Activated CD4-positive, alpha-beta T cell treated with anti-CD3 and anti-CD28 coated beads for 36 hours (primary cell): ENCODE data around the gene CTRB1. TPM values are rescaled to one million over a fixed set of nuclear protein-coding genes. Genes with fewer than 3 reads are reported as not detected.

Experiments
- ATAC-seq: fragments of 200-7000 bp; cut with Tn5 transposase; one replicate; pipeline ENCODE4 v1.10.0; 2021; ENCODE audit warnings: mild to moderate bottlenecking, moderate library complexity
- CTCF ChIA-PET: fragments of 350-600 bp; sonication (Branson Sonifier 250); formaldehyde crosslinking; loops from one replicate; lab custom pipeline; 2021; ENCODE audit warnings: antibody characterized with exemption; lab: Charles Lee
- POLR2A ChIA-PET: fragments of 350-600 bp; sonication (Branson Sonifier 250); formaldehyde crosslinking; loops from one replicate; lab custom pipeline; 2021; ENCODE audit warnings: antibody characterized with exemption, inconsistent platforms; lab: Charles Lee
- DNase-seq: peaks from one replicate; pipeline ENCODE4 v3.0.0-alpha.2; 2020
- H3K27ac Mint-ChIP-seq: one replicate; pipeline ENCODE4 v1.8.0; 2021; ENCODE audit warnings: mixed read lengths
- H3K27me3 Mint-ChIP-seq: one replicate; pipeline ENCODE4 v1.8.0; 2021; ENCODE audit warnings: mixed read lengths
- H3K36me3 Mint-ChIP-seq: one replicate; pipeline ENCODE4 v1.8.0; 2021; ENCODE audit warnings: low read depth, mixed read lengths
- H3K4me1 Mint-ChIP-seq: one replicate; pipeline ENCODE4 v1.8.0; 2021; ENCODE audit warnings: mixed read lengths
- H3K4me3 Mint-ChIP-seq: one replicate; pipeline ENCODE4 v1.8.0; 2021; ENCODE audit warnings: mild to moderate bottlenecking, moderate library complexity, mixed read lengths
- H3K9me3 Mint-ChIP-seq: one replicate; pipeline ENCODE4 v1.8.0; 2021; ENCODE audit warnings: low read depth, mixed read lengths
- intact Hi-C, 2 experiments: fragments of 100-400 bp; cut with DNase I in 1 of 2; cut with micrococcal nuclease in 1 of 2; formaldehyde crosslinking; loops; one replicate each; pipeline versions ENCODE4 v1.14.2 to v1.15.1; 2022 to 2024; cut with DNase I, micrococcal nuclease
- total RNA-seq, 2 experiments: library from RNA; stranded (reverse); gene quantifications; one replicate each; pipeline ENCODE4 v1.2.3, GENCODE V29; 2021

The CTRB1 gene
- total RNA-seq, 2 experiments from 2014 or later: not detected

GRCh38 chr16:75251280-75252048 is 32.7 kb downstream of the CTRB1 start, which contains the start of gene BCAR1:
BCAR1 (minus strand) TSS chr16:75251624; CDS start chr16:75251482, 142 bp downstream.
- DNase-seq (peak; percentile 44), ATAC-seq (peak; percentile 54)
- Mint-ChIP-seq H3K4me1 (peaks cover 6% of the 10 kb centered on the region), H3K27ac (no peak within 1 kb of the TSS), H3K9me3 (no peaks in the 10 kb centered on the region), H3K36me3 (no peaks in the 10 kb centered on the region), H3K27me3 (peaks cover 25% of the 10 kb centered on the region), H3K4me3 (peak within 1 kb of the TSS; percentile 29)
- CTCF ChIA-PET: interaction anchor here (1.2 kb wide), 1 partner anchor 18 kb away, joined by 10 read pairs; no protein-coding TSS in a partner anchor
- POLR2A ChIA-PET: no interaction called here
- intact Hi-C loops: loop anchor here in 1 of 2 experiments (5.0 kb wide), 1 partner anchor 136 kb away; no protein-coding TSS in a partner anchor

GRCh38 chr16:75252049-75252864 is 33.5 kb downstream of the CTRB1 start:
- ChIA-PET POLR2A (no interaction called here), CTCF (interaction anchor here (0.7 to 1.0 kb wide), 2 partner anchors 52 to 133 kb away, joined by 3 read pairs; no protein-coding TSS in a partner anchor)
- no peak overlapping the region for H3K27ac Mint-ChIP-seq
- intact Hi-C loops: loop anchor here in 1 of 2 experiments (5.0 kb wide), 1 partner anchor 135 kb away; no protein-coding TSS in a partner anchor
- H3K4me1 Mint-ChIP-seq: peaks cover 6% of the 10 kb centered on the region
- H3K36me3 Mint-ChIP-seq: no peaks in the 10 kb centered on the region
- H3K27me3 Mint-ChIP-seq: peaks cover 25% of the 10 kb centered on the region
- H3K4me3 Mint-ChIP-seq: peak overlapping the region; percentile 29
- DNase-seq: no peak
- H3K9me3 Mint-ChIP-seq: no peaks in the 10 kb centered on the region
- no peak for ATAC-seq

GRCh38 chr16:75252946-75253911 is 34.4 kb downstream of the CTRB1 start:
- ChIA-PET POLR2A (no interaction called here), CTCF (interaction anchor here (0.6 to 1.0 kb wide), 3 partner anchors 51 to 369 kb away, joined by 3 read pairs; no protein-coding TSS in a partner anchor)
- no peak for DNase-seq
- H3K4me1 Mint-ChIP-seq: peaks cover 6% of the 10 kb centered on the region
- H3K36me3 Mint-ChIP-seq: no peaks in the 10 kb centered on the region
- no peaks in the 10 kb centered on the region for H3K9me3 Mint-ChIP-seq
- peaks cover 27% of the 10 kb centered on the region for H3K27me3 Mint-ChIP-seq
- H3K4me3 Mint-ChIP-seq: no peak overlapping the region
- no peak for ATAC-seq
- no peak overlapping the region for H3K27ac Mint-ChIP-seq
- intact Hi-C loops: loop anchor here in 1 of 2 experiments (5.0 kb wide), 1 partner anchor 134 kb away; no protein-coding TSS in a partner anchor

- intact Hi-C loops: loop anchor here in 1 of 2 experiments (5.0 kb wide), 1 partner anchor 133 kb away; no protein-coding TSS in a partner anchor
- H3K4me1 Mint-ChIP-seq: peaks cover 6% of the 10 kb centered on the region
- H3K4me3 Mint-ChIP-seq: no peak overlapping the region
- DNase-seq (no peak), ATAC-seq (no peak)
- H3K9me3 Mint-ChIP-seq: no peaks in the 10 kb centered on the region
- H3K27me3 Mint-ChIP-seq: peaks cover 27% of the 10 kb centered on the region
- POLR2A ChIA-PET: interaction anchor here (0.5 kb wide), 1 partner anchor 311 kb away, joined by 3 read pairs; no protein-coding TSS in a partner anchor
- no peaks in the 10 kb centered on the region for H3K36me3 Mint-ChIP-seq
- CTCF ChIA-PET: interaction anchor here (0.6 to 1.3 kb wide), 3 partner anchors 55 to 368 kb away, joined by 3 to 5 read pairs (median 4); no protein-coding TSS in a partner anchor
- H3K27ac Mint-ChIP-seq: no peak overlapping the region
These were observed 35.6 kb downstream of the CTRB1 start for GRCh38 chr16:75254359-75254837.

- intact Hi-C loops: no loop called here
These were observed 37.3 kb downstream of the CTRB1 start for GRCh38 chr16:75256059-75256571.

GRCh38 chr16:75256696-75257343 is 38.0 kb downstream of the CTRB1 start:
- no peaks in the 10 kb centered on the region for H3K9me3 Mint-ChIP-seq
- DNase-seq: no peak
- no peak overlapping the region for H3K4me3 Mint-ChIP-seq
- peaks cover 19% of the 10 kb centered on the region for H3K27me3 Mint-ChIP-seq
- no peaks in the 10 kb centered on the region for H3K36me3 Mint-ChIP-seq
- POLR2A ChIA-PET: no interaction called here
- intact Hi-C loops: no loop called here
- no peak overlapping the region for H3K27ac Mint-ChIP-seq
- peaks cover under 1% of the 10 kb centered on the region for H3K4me1 Mint-ChIP-seq
- no peak for ATAC-seq
- CTCF ChIA-PET: interaction anchor here (1.0 kb wide), 1 partner anchor 57 kb away, joined by 5 read pairs; no protein-coding TSS in a partner anchor

More at GRCh38 chr16:75256059-75256571, 37.3 kb downstream of the CTRB1 start:
- H3K4me3 Mint-ChIP-seq: no peak overlapping the region
- no peaks in the 10 kb centered on the region for H3K36me3 Mint-ChIP-seq
- no peaks in the 10 kb centered on the region for H3K9me3 Mint-ChIP-seq
- no peak overlapping the region for H3K27ac Mint-ChIP-seq
- CTCF ChIA-PET: no interaction called here
- POLR2A ChIA-PET: no interaction called here
- H3K27me3 Mint-ChIP-seq: peaks cover 20% of the 10 kb centered on the region
- DNase-seq (no peak), ATAC-seq (no peak)
- peaks cover 2% of the 10 kb centered on the region for H3K4me1 Mint-ChIP-seq

- no peaks in the 10 kb centered on the region for H3K4me1 Mint-ChIP-seq
- peaks cover 11% of the 10 kb centered on the region for H3K27me3 Mint-ChIP-seq
- no peaks in the 10 kb centered on the region for H3K36me3 Mint-ChIP-seq
- intact Hi-C loops: no loop called here
- POLR2A ChIA-PET: no interaction called here
- DNase-seq: peak; percentile 5
- no peak for ATAC-seq
- H3K4me3 Mint-ChIP-seq: no peak overlapping the region
- H3K27ac Mint-ChIP-seq: no peak overlapping the region
- no peaks in the 10 kb centered on the region for H3K9me3 Mint-ChIP-seq
- CTCF ChIA-PET: interaction anchor here (1.0 kb wide), 1 partner anchor 59 kb away, joined by 5 read pairs; no protein-coding TSS in a partner anchor
These were observed 39.4 kb downstream of the CTRB1 start for GRCh38 chr16:75257886-75258806.

- intact Hi-C loops: no loop called here
- H3K27ac Mint-ChIP-seq: no peak overlapping the region
- CTCF ChIA-PET: interaction anchor here (2.0 kb wide), 1 partner anchor 59 kb away, joined by 5 read pairs; no protein-coding TSS in a partner anchor
These were observed 40.0 kb downstream of the CTRB1 start for GRCh38 chr16:75258807-75259141.

More at GRCh38 chr16:75258807-75259141, 40.0 kb downstream of the CTRB1 start:
- no peak for ATAC-seq
- no peak overlapping the region for H3K4me3 Mint-ChIP-seq
- no peaks in the 10 kb centered on the region for H3K36me3 Mint-ChIP-seq
- H3K4me1 Mint-ChIP-seq: no peaks in the 10 kb centered on the region
- no peak for DNase-seq
- no peaks in the 10 kb centered on the region for H3K9me3 Mint-ChIP-seq
- POLR2A ChIA-PET: interaction anchor here (0.5 kb wide), 1 partner anchor 121 kb away, joined by 9 read pairs; no protein-coding TSS in a partner anchor
- peaks cover 14% of the 10 kb centered on the region for H3K27me3 Mint-ChIP-seq
